Measurements from ENCODE around the gene UGT1A8.

GRCh38 chr2:233706720-233707119 lies 89.3 kb downstream of the UGT1A8 start:
- TF ChIP-seq CTCF (IDR thresholded peaks at IDR 0.05; ENCODE audit: poor library complexity) (no peak), EZH2phosphoT487 (IDR thresholded peaks at IDR 0.05; ENCODE audit: low read depth, severe bottlenecking, unreplicated experiment) (no peak)

All from hepatocyte (in vitro differentiated cells).